DMS 273 (cell line): ENCODE measurements around the gene RAB3IL1.

Experiments
- DNase-seq: peaks from one replicate; lab custom pipeline; 2025; ENCODE audit not compliant: unreplicated experiment; lab: John Stamatoyannopoulos, UW

RAB3IL1 gene

GRCh38 chr11:61847914-61848581, 69.3 kb downstream of the RAB3IL1 start:
- DNase-seq, result no peak
